Measurements from ENCODE around the gene GRHL3.
"Not testable (repeated sequence)": the region's sequence is repeated elsewhere in the genome, so short reads cannot be mapped to it uniquely, and the experiment has no call there.

Gene GRHL3

DNA sequence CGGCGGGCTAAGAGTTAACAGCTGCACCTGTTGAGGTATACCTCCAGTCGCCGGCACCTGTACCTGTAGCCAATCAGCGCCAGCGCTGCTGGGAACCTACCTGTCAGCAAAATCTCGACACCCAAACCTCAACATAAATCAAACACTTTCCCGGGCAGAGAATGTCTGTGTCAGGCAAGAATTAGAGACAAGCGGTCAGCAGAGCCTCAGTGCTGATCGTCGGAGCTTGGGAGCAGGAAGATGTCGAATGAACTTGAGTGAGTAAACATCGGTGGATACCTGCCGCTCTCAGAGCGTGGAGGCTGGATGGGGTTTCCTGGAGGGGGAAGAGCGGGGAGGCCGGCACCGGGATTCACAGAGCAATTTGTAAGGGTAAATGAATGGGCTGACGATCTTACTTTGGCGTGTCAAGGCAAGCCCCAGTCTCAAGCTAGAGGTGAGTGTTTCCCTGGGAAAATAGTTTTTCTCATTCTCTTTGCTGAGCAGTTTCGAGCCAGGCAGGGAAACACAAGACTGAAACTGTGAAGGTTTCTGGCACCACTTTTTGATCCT is at the start of gene GRHL3:
TSS of gene GRHL3 (plus strand) at position 46 of the 552 bp plus-strand sequence. CDS start at position 241, 195 bp downstream.
- H3K27ac ChIP-seq (ENCODE audit: low read depth in 2 of 2, low read length in 2 of 2) = no peak within 1 kb of the TSS
- H3K9ac ChIP-seq (ENCODE audit: low read depth in 1 of 2, low read length in 2 of 2) = peak within 1 kb of the TSS in 1 of 2 donors; percentile 45
- H3K9me3 ChIP-seq (ENCODE audit: control insufficient read depth in 2 of 2, low read length in 2 of 2) = no peaks in the 10 kb centered on the region
- H3K4me1 ChIP-seq (ENCODE audit: control insufficient read depth in 2 of 2, insufficient read depth in 2 of 2, low read length in 2 of 2) = peaks cover 16 to 22% of the 10 kb centered on the region in 2 donors
- H3K4me3 ChIP-seq (ENCODE audit: low read length in 2 of 2) = peak within 1 kb of the TSS; percentile 11 to 58
- no peaks in the 10 kb centered on the region for H3K36me3 ChIP-seq (ENCODE audit: control insufficient read depth in 2 of 2, insufficient read depth in 2 of 2, low read length in 2 of 2)
- H3K27me3 ChIP-seq (ENCODE audit: control insufficient read depth in 2 of 2, insufficient read depth in 2 of 2, low read length in 2 of 2) = peaks cover 4 to 9% of the 10 kb centered on the region in 2 donors

DNA sequence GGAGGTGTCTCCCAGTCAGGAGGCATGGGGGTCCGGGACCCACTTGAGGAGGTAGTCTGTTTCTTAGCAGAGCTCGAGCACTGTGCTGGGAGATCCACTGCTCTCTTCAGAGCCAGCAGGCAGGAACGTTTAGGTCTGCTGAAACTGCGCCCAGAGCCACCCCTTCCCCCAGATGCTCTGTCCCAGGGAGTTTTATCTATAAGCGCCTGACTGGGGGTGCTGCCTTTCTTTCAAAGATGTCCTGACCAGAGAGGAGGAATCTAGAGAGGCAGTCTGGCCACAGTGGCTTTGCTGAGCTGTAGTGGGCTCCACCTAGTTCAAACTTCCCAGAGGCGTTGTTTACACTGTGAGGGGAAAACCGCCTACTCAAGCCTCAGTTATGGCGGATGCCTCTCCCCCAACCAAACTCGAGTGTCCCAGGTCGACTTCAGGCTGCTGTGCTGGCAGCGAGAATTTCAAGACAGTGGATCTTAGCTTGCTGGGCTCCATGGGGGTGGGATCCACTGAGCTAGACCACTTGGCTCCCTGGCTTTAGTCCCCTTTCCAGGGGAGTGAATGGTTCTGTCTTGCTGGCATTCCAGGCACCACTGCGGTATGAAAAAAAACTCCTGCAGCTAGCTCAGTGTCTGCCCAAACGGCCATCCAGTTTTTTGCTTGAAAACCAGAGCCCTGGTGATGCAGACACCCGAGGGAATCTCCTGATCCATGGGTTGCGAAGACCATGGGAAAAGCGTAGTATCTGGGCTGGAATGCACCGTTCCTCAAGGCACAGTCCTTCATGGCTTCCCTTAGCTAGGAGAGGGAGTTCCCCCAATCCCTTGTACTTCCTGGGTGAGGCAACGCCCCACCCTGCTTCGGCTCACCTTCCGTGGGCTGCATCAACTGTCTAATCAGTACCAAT is 44.7 kb upstream of the GRHL3 start:
- not testable (repeated sequence) for H3K4me1 ChIP-seq (ENCODE audit: control insufficient read depth in 2 of 2, insufficient read depth in 2 of 2, low read length in 2 of 2); H3K27ac ChIP-seq (ENCODE audit: low read depth in 2 of 2, low read length in 2 of 2); H3K9me3 ChIP-seq (ENCODE audit: control insufficient read depth in 2 of 2, low read length in 2 of 2); H3K36me3 ChIP-seq (ENCODE audit: control insufficient read depth in 2 of 2, insufficient read depth in 2 of 2, low read length in 2 of 2); H3K27me3 ChIP-seq (ENCODE audit: control insufficient read depth in 2 of 2, insufficient read depth in 2 of 2, low read length in 2 of 2); H3K4me3 ChIP-seq (ENCODE audit: low read length in 2 of 2); H3K9ac ChIP-seq (ENCODE audit: low read depth in 1 of 2, low read length in 2 of 2)

GRCh38 chr1:24275104-24275410 is 44.1 kb upstream of the GRHL3 start:
- H3K36me3 ChIP-seq (ENCODE audit: control insufficient read depth in 2 of 2, insufficient read depth in 2 of 2, low read length in 2 of 2) = no peaks in the 10 kb centered on the region
- H3K9me3 ChIP-seq (ENCODE audit: control insufficient read depth in 2 of 2, low read length in 2 of 2) = no peaks in the 10 kb centered on the region
- H3K4me3 ChIP-seq (ENCODE audit: low read length in 2 of 2) = no peak overlapping the region
- no peaks in the 10 kb centered on the region for H3K4me1 ChIP-seq (ENCODE audit: control insufficient read depth in 2 of 2, insufficient read depth in 2 of 2, low read length in 2 of 2)
- H3K27ac ChIP-seq (ENCODE audit: low read depth in 2 of 2, low read length in 2 of 2) = no peak overlapping the region
- no peak overlapping the region for H3K9ac ChIP-seq (ENCODE audit: low read depth in 1 of 2, low read length in 2 of 2)
- H3K27me3 ChIP-seq (ENCODE audit: control insufficient read depth in 2 of 2, insufficient read depth in 2 of 2, low read length in 2 of 2) = peaks cover 0 to 8% of the 10 kb centered on the region in 2 donors

DNA sequence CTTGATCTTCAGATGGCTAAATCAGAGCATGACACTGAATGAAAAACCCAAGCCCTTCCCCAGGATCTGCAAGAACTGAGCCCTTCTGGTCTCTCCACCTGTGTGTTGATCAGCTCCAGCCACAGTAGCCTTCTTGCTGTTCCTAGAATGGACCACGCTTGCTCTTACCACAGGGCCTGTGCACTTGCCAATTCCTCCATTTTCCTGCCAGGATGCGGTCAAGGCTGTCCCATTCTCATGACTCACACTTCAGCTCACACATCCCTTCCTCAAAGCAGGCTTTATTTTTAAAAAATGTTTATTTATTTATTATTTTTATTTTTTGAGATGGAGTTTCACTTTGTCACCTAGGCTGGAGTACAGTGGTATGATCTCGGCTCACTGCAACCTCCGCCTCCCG is 43.6 kb upstream of the GRHL3 start:
- H3K27me3 ChIP-seq (ENCODE audit: control insufficient read depth in 2 of 2, insufficient read depth in 2 of 2, low read length in 2 of 2) = peaks cover 0 to 8% of the 10 kb centered on the region in 2 donors
- no peaks in the 10 kb centered on the region for H3K36me3 ChIP-seq (ENCODE audit: control insufficient read depth in 2 of 2, insufficient read depth in 2 of 2, low read length in 2 of 2)
- H3K9ac ChIP-seq (ENCODE audit: low read depth in 1 of 2, low read length in 2 of 2) = no peak overlapping the region
- H3K27ac ChIP-seq (ENCODE audit: low read depth in 2 of 2, low read length in 2 of 2) = no peak overlapping the region
- no peak overlapping the region for H3K4me3 ChIP-seq (ENCODE audit: low read length in 2 of 2)
- no peaks in the 10 kb centered on the region for H3K4me1 ChIP-seq (ENCODE audit: control insufficient read depth in 2 of 2, insufficient read depth in 2 of 2, low read length in 2 of 2)
- H3K9me3 ChIP-seq (ENCODE audit: control insufficient read depth in 2 of 2, low read length in 2 of 2) = no peaks in the 10 kb centered on the region

- H3K9me3 ChIP-seq (ENCODE audit: control insufficient read depth in 2 of 2, low read length in 2 of 2) = no peaks in the 10 kb centered on the region
- H3K4me1 ChIP-seq (ENCODE audit: control insufficient read depth in 2 of 2, insufficient read depth in 2 of 2, low read length in 2 of 2) = no peaks in the 10 kb centered on the region
- no peak overlapping the region for H3K4me3 ChIP-seq (ENCODE audit: low read length in 2 of 2)
- no peak overlapping the region for H3K27ac ChIP-seq (ENCODE audit: low read depth in 2 of 2, low read length in 2 of 2)
- H3K36me3 ChIP-seq (ENCODE audit: control insufficient read depth in 2 of 2, insufficient read depth in 2 of 2, low read length in 2 of 2) = no peaks in the 10 kb centered on the region
- H3K27me3 ChIP-seq (ENCODE audit: control insufficient read depth in 2 of 2, insufficient read depth in 2 of 2, low read length in 2 of 2) = peaks cover 0 to 8% of the 10 kb centered on the region in 2 donors
- no peak overlapping the region for H3K9ac ChIP-seq (ENCODE audit: low read depth in 1 of 2, low read length in 2 of 2)
These were observed 42.4 kb upstream of the GRHL3 start for GRCh38 chr1:24276791-24277190.

DNA sequence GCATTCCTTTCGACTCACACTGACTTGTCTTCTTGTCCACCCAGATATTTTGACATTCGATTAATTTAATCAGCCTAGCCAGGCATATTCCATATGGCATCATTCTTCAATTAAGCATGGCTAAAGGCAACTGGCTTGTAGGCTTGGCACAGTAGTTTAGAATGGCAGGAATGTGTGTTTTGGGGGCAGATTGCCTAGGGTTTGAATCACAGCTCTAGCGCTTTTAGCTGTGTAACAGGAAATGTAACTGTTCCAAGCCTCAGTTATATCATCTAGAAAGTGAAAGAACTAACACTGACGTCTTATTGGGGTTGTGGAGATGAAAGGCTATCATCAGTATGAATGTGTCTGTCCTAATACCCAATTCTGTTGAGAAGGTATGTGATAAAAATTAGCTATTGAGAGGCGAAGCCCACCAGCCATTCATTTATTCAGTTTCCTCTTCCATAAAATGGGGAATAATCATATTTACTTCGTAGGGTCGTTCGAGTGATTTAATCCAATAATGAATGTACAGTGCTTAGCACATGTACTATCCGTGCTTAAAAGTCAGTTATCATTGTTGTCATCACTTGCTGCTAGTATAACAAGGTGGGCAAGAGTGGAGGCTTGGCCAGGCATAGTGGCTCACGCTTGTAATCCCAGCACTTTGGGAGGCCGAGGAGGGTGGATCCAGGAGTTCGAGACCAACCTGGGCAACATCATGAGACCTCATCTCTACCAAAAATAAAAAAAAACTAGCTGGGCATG is 41.6 kb upstream of the GRHL3 start:
- Histone ChIP-seq H3K27me3 (ENCODE audit: control insufficient read depth in 2 of 2, insufficient read depth in 2 of 2, low read length in 2 of 2) (peaks cover 0 to 8% of the 10 kb centered on the region in 2 donors), H3K36me3 (ENCODE audit: control insufficient read depth in 2 of 2, insufficient read depth in 2 of 2, low read length in 2 of 2) (no peaks in the 10 kb centered on the region), H3K4me1 (ENCODE audit: control insufficient read depth in 2 of 2, insufficient read depth in 2 of 2, low read length in 2 of 2) (no peaks in the 10 kb centered on the region), H3K9ac (ENCODE audit: low read depth in 1 of 2, low read length in 2 of 2) (no peak overlapping the region), H3K27ac (ENCODE audit: low read depth in 2 of 2, low read length in 2 of 2) (no peak overlapping the region), H3K4me3 (ENCODE audit: low read length in 2 of 2) (no peak overlapping the region), H3K9me3 (ENCODE audit: control insufficient read depth in 2 of 2, low read length in 2 of 2) (no peaks in the 10 kb centered on the region)

GRCh38 chr1:24278726-24279125 is 40.4 kb upstream of the GRHL3 start:
- Histone ChIP-seq H3K4me1 (ENCODE audit: control insufficient read depth in 2 of 2, insufficient read depth in 2 of 2, low read length in 2 of 2) (no peaks in the 10 kb centered on the region), H3K9me3 (ENCODE audit: control insufficient read depth in 2 of 2, low read length in 2 of 2) (no peaks in the 10 kb centered on the region), H3K27me3 (ENCODE audit: control insufficient read depth in 2 of 2, insufficient read depth in 2 of 2, low read length in 2 of 2) (peaks cover 0 to 8% of the 10 kb centered on the region in 2 donors), H3K27ac (ENCODE audit: low read depth in 2 of 2, low read length in 2 of 2) (no peak overlapping the region), H3K36me3 (ENCODE audit: control insufficient read depth in 2 of 2, insufficient read depth in 2 of 2, low read length in 2 of 2) (no peaks in the 10 kb centered on the region), H3K4me3 (ENCODE audit: low read length in 2 of 2) (no peak overlapping the region), H3K9ac (ENCODE audit: low read depth in 1 of 2, low read length in 2 of 2) (no peak overlapping the region)

- Histone ChIP-seq H3K27me3 (ENCODE audit: control insufficient read depth in 2 of 2, insufficient read depth in 2 of 2, low read length in 2 of 2) (peaks cover 0 to 8% of the 10 kb centered on the region in 2 donors), H3K4me1 (ENCODE audit: control insufficient read depth in 2 of 2, insufficient read depth in 2 of 2, low read length in 2 of 2) (no peaks in the 10 kb centered on the region), H3K9ac (ENCODE audit: low read depth in 1 of 2, low read length in 2 of 2) (no peak overlapping the region), H3K4me3 (ENCODE audit: low read length in 2 of 2) (no peak overlapping the region), H3K36me3 (ENCODE audit: control insufficient read depth in 2 of 2, insufficient read depth in 2 of 2, low read length in 2 of 2) (no peaks in the 10 kb centered on the region), H3K27ac (ENCODE audit: low read depth in 2 of 2, low read length in 2 of 2) (no peak overlapping the region), H3K9me3 (ENCODE audit: control insufficient read depth in 2 of 2, low read length in 2 of 2) (no peaks in the 10 kb centered on the region)
These were observed 39.4 kb upstream of the GRHL3 start for GRCh38 chr1:24279590-24280232.

DNA sequence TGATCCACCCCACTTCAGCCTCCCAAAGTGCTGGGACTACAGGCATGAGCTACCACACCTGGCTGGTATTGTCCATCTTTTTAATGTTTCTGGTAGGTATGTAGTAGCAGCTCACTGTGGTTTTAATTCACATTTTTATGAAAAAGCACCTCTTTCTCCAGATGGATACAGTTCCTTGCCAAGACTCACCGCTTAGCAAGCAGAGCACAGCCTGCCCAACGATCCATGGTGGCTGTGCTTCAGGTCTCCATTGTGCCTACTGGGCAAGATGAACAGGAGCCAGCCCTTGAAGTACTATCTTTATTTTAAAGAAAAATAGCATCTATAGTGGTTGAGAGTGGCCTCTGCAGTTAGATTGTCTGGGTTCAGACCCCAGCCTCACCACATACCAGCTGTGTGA is 37.6 kb upstream of the GRHL3 start:
- no peak overlapping the region for H3K27ac ChIP-seq (ENCODE audit: low read depth in 2 of 2, low read length in 2 of 2)

DNA sequence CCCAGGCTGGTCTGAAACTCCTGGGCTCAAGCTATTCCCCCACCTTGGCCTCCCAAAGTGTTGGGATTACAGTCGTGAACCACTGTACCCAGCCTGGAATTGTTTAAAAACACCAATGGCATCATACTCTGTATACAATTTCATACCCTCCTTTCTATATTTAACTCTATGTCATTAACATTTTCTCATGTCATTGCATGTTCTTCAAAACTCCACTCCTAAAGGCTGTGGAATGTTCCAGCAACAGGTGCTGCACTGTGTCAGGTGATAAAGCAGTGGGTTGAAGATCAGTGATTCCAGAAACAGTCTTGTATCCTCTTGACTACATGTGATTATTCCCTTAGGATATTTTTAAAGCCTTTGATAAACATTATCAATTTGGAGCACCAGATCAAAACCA is 36.7 kb upstream of the GRHL3 start:
- no peak overlapping the region for H3K4me3 ChIP-seq (ENCODE audit: low read length in 2 of 2)
- no peak overlapping the region for H3K27ac ChIP-seq (ENCODE audit: low read depth in 2 of 2, low read length in 2 of 2)
- H3K4me1 ChIP-seq (ENCODE audit: control insufficient read depth in 2 of 2, insufficient read depth in 2 of 2, low read length in 2 of 2) = no peaks in the 10 kb centered on the region
- H3K9me3 ChIP-seq (ENCODE audit: control insufficient read depth in 2 of 2, low read length in 2 of 2) = no peaks in the 10 kb centered on the region
- no peak overlapping the region for H3K9ac ChIP-seq (ENCODE audit: low read depth in 1 of 2, low read length in 2 of 2)
- no peaks in the 10 kb centered on the region for H3K36me3 ChIP-seq (ENCODE audit: control insufficient read depth in 2 of 2, insufficient read depth in 2 of 2, low read length in 2 of 2)
- peaks cover 0 to 8% of the 10 kb centered on the region in 2 donors for H3K27me3 ChIP-seq (ENCODE audit: control insufficient read depth in 2 of 2, insufficient read depth in 2 of 2, low read length in 2 of 2)

More for the DNA sequence above, 37.6 kb upstream of the GRHL3 start:
- Histone ChIP-seq H3K27me3 (ENCODE audit: control insufficient read depth in 2 of 2, insufficient read depth in 2 of 2, low read length in 2 of 2) (peaks cover 0 to 8% of the 10 kb centered on the region in 2 donors), H3K4me1 (ENCODE audit: control insufficient read depth in 2 of 2, insufficient read depth in 2 of 2, low read length in 2 of 2) (no peaks in the 10 kb centered on the region), H3K4me3 (ENCODE audit: low read length in 2 of 2) (no peak overlapping the region), H3K9ac (ENCODE audit: low read depth in 1 of 2, low read length in 2 of 2) (no peak overlapping the region), H3K9me3 (ENCODE audit: control insufficient read depth in 2 of 2, low read length in 2 of 2) (no peaks in the 10 kb centered on the region), H3K36me3 (ENCODE audit: control insufficient read depth in 2 of 2, insufficient read depth in 2 of 2, low read length in 2 of 2) (no peaks in the 10 kb centered on the region)

Data from mucosa of rectum (tissue), 2 donors.